ENCODE measurements around the gene GLRX5. TPM values are rescaled to one million over a fixed set of nuclear protein-coding genes. Genes with fewer than 3 reads are reported as not detected.

Gene GLRX5
- total RNA-seq, 1 donor from 2014 or later: 24.6 TPM

DNA sequence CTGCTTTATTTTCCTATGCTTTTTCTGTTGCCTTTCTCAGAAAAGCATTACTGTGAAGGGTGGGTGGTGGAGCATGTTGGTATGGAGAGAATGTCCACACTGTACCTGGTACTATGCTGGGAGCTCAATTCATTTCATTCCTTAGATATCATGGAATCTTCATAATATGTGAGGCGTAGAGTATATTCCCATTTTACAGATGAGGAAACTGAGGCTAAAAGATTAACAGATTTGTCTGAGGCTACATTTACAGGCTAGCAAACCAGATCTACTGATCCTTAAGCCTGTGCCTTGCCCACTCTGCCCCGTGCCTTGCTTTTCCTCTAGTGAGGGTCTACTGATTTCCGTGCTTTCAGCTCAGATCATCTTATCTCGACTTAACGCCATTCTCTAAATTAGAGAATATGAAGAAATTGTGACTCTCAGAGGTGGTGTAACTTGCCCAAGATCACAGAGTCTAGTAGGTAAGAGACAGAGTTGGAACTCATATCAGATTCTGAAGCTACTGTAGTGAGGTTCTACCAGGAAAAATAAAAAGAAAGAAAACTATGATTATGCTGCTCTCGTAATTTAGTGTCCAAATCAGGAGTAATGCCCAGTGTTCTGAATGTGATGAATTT is 5.5 kb downstream of the GLRX5 start:
- Histone ChIP-seq H3K4me1 (peaks cover 11 to 14% of the 10 kb centered on the region in 2 donors), H3K4me3 (no peak overlapping the region), H3K27ac (no peak overlapping the region), H3K27me3 (no peaks in the 10 kb centered on the region), H3K36me3 (peaks cover 6 to 7% of the 10 kb centered on the region in 2 donors), H3K9me3 (no peaks in the 10 kb centered on the region)
- DNase-seq (ENCODE audit: low spot score in 2 of 2): no peak
- intact Hi-C loops (cut with DNase I): no loop called here
- TF ChIP-seq, protein P1, sequence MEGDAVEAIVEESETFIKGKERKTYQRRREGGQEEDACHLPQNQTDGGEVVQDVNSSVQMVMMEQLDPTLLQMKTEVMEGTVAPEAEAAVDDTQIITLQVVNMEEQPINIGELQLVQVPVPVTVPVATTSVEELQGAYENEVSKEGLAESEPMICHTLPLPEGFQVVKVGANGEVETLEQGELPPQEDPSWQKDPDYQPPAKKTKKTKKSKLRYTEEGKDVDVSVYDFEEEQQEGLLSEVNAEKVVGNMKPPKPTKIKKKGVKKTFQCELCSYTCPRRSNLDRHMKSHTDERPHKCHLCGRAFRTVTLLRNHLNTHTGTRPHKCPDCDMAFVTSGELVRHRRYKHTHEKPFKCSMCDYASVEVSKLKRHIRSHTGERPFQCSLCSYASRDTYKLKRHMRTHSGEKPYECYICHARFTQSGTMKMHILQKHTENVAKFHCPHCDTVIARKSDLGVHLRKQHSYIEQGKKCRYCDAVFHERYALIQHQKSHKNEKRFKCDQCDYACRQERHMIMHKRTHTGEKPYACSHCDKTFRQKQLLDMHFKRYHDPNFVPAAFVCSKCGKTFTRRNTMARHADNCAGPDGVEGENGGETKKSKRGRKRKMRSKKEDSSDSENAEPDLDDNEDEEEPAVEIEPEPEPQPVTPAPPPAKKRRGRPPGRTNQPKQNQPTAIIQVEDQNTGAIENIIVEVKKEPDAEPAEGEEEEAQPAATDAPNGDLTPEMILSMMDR (IDR thresholded peaks at IDR 0.05): no peak

DNA sequence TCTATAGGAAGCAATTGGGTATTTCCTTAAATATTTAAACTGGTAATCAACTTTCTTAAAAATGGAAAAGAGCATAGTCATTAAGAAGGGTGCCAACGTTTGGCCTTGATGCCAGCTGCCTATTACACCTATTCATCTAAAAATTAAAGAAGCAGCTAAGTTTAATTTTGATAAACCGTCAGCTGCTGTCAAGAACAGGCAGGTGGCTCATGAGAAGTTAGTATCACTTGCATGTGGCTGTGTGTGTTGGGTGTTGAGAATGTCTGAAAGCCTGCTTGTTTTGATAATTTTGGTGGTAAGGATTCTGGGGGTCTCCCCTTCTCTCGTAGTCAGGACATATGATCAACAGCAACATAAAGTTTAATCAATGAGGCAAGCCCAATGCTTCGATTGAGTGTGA is 6.5 kb downstream of the GLRX5 start:
- intact Hi-C loops (cut with DNase I): no loop called here
- Histone ChIP-seq H3K36me3 (peaks cover 6 to 7% of the 10 kb centered on the region in 2 donors), H3K27ac (no peak overlapping the region), H3K9me3 (no peaks in the 10 kb centered on the region), H3K4me3 (no peak overlapping the region), H3K27me3 (no peaks in the 10 kb centered on the region), H3K4me1 (peaks cover 1 to 5% of the 10 kb centered on the region in 2 donors)
- DNase-seq (ENCODE audit: low spot score in 2 of 2): no peak
- TF ChIP-seq, protein P1 (IDR thresholded peaks at IDR 0.05): no peak

DNA sequence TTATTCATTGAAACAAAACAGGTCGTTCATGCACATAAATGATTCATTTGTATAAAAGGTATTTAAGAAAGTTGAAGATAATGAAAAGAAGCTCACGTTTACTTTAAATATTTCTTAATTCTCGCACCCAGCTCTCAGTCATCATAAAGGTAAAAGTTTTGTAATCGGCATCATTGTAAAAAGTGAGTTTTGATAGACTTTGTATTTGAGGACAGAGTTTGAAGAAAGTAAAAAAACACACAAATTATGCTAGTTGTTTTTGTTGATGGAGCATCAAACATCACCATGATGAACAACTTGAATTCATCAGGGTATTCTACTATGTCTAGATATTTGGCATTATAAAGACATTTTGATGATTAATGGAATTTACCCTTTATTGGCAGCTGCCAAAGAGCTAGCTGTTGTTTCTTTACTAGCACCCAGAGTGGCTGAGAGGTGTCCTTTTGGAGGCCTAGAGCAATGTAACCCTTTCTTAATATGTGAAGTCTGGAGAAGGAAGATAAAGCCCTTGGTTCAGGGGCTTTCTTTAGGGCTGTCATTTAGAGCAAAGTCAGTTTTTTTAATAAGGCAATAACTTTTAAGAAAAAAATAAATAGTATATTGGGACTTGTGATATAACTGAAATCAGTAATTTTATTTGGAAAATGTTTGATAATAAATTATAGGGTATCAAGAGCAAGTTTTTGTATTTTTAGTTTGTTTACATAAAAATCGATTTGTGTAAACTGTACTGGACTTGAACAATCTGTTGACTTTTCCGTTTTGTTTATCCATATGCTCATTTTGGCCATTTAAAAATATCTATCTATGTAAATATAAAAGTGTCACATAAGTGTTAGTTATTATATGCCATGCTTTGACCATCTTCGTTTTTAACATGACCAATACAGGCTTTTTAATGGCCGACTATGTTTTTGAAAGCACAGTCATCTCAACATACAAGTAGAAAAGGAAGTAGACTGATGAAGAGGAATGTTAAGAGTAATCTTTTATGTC is 7.4 kb downstream of the GLRX5 start:
- peaks cover 0 to 1% of the 10 kb centered on the region in 2 donors for H3K4me1 ChIP-seq
- H3K4me3 ChIP-seq: no peak overlapping the region
- DNase-seq (ENCODE audit: low spot score in 2 of 2): no peak
- intact Hi-C loops (cut with DNase I): no loop called here
- no peaks in the 10 kb centered on the region for H3K9me3 ChIP-seq
- peaks cover 6 to 7% of the 10 kb centered on the region in 2 donors for H3K36me3 ChIP-seq
- H3K27ac ChIP-seq: no peak overlapping the region
- TF ChIP-seq, protein P1 (IDR thresholded peaks at IDR 0.05): no peak
- H3K27me3 ChIP-seq: no peaks in the 10 kb centered on the region

DNA sequence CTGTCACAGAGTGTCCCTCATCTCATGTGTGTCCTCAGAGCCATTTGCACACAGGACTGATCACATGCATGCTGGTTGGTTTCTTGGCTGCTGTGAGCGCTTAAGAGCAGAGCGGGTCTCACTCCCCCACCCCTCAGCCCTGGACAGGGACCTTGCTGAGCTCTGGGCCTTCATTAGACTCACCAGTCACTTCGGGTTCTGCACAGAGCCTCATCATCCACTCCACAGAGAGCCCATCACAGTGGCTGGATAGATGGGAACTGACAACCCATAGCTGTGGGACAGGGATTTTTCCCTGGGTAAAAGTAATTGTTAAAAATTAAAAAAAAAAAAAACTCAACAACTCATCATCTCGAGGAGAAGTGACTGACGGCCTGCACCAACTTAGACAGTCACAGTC is 8.2 kb downstream of the GLRX5 start:
- Histone ChIP-seq H3K27ac (no peak overlapping the region), H3K4me3 (no peak overlapping the region), H3K36me3 (peaks cover 6 to 7% of the 10 kb centered on the region in 2 donors), H3K4me1 (peaks cover 0 to 9% of the 10 kb centered on the region in 2 donors), H3K27me3 (no peaks in the 10 kb centered on the region), H3K9me3 (no peaks in the 10 kb centered on the region)
- DNase-seq (ENCODE audit: low spot score in 2 of 2): no peak
- TF ChIP-seq, protein P1 (IDR thresholded peaks at IDR 0.05): no peak
- intact Hi-C loops (cut with DNase I): no loop called here

DNA sequence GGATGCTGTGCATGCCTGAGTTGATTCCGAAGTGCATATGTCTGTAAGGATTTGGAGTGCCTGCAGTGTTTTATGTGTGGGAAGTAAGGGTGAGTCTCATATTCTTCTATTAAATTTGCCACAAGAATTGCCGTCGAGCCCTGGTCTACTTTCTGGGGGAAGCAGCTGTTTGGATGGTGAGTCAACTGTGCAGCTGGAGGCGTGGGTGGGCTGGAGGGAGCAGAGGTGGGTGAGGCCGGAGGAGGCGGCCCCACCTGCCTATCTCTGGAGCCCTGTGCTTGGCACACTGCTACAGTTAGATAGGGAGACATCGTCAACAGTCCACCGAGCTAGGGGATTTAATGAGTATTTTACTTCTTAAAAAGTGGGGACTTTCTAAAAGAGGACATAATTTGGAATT is 9.7 kb downstream of the GLRX5 start:
- Histone ChIP-seq H3K27me3 (no peaks in the 10 kb centered on the region), H3K4me3 (no peak overlapping the region), H3K9me3 (no peaks in the 10 kb centered on the region), H3K4me1 (peaks cover 0 to 9% of the 10 kb centered on the region in 2 donors), H3K36me3 (peaks cover 6 to 7% of the 10 kb centered on the region in 2 donors), H3K27ac (no peak overlapping the region)
- TF ChIP-seq, protein P1 (IDR thresholded peaks at IDR 0.05): no peak
- intact Hi-C loops (cut with DNase I): no loop called here
- no peak for DNase-seq (ENCODE audit: low spot score in 2 of 2)
